Retinal pigment epithelial cell (primary cell): Measurements from ENCODE around the gene OR10D3.

Source experiments
- DNase-seq: peaks from one replicate; pipeline ENCODE4 v3.0.0-alpha.2; 2010; ENCODE audit warnings: low read depth
- H3K4me3 ChIP-seq: 2 replicates; pipeline ENCODE4 v1.5.1; 2011; ENCODE audit warnings: mild to moderate bottlenecking, low read length, control low read depth, moderate library complexity
- CTCF ChIP-seq: conservative IDR thresholded peaks from 2 replicates; pipeline ENCODE4 v1.5.1; 2011; ENCODE audit warnings: low read depth, low read length, control low read depth, inconsistent platforms

The OR10D3 gene

GRCh38 chr11:124225471-124225870, 42.3 kb downstream of the OR10D3 start:
- no peak overlapping the region for H3K4me3 ChIP-seq
- no peak for DNase-seq
- TF ChIP-seq CTCF, result no peak

- no peak for DNase-seq
- no peak overlapping the region for H3K4me3 ChIP-seq
- TF ChIP-seq CTCF, result no peak
Measured at GRCh38 chr11:124233376-124233775, 50.2 kb downstream of the OR10D3 start.
